Tibial artery (tissue), 4 donors: ENCODE measurements around the gene CSE1L.
"Not testable (repeated sequence)": the region's sequence is repeated elsewhere in the genome, so short reads cannot be mapped to it uniquely, and the experiment has no call there.

Experiments used
- DNase-seq, 2 donors: peaks; one replicate each; pipeline ENCODE4 v3.0.0-alpha.2; 2019
- H3K27ac ChIP-seq, 2 donors: fragments of 200-600 bp; sonication (generic) in 1 of 2; 1 replicate in 1 of 2; 2 replicates in 1 of 2; pipeline ENCODE4 v1.5.1; 2018 to 2019; ENCODE audit warnings: mild to moderate bottlenecking in 1 of 2
- H3K27me3 ChIP-seq, 2 donors: fragments of 200-600 bp; sonication (generic) in 1 of 2; one replicate each; pipeline versions ENCODE4 v1.5.1 to v1.6.0; 2016 to 2019
- H3K36me3 ChIP-seq, 3 donors: fragments of 200-600 bp; sonication (generic) in 2 of 3; one replicate each; pipeline ENCODE4 v1.5.1; 2016 to 2019; ENCODE audit warnings: mild to moderate bottlenecking in 2 of 3
- H3K4me1 ChIP-seq, 4 donors: fragments of 200-600 bp; sonication (generic) in 2 of 4; 1 replicate in 3 of 4; 2 replicates in 1 of 4; pipeline ENCODE4 v1.5.1; 2016 to 2019
- H3K4me3 ChIP-seq, 2 donors: fragments of 200-600 bp; sonication (generic) in 1 of 2; 1 replicate in 1 of 2; 2 replicates in 1 of 2; pipeline ENCODE4 v1.5.1; 2018 to 2019; ENCODE audit warnings: mild to moderate bottlenecking in 2 of 2
- H3K9me3 ChIP-seq, 3 donors: fragments of 200-600 bp; sonication (generic) in 1 of 3; one replicate each; pipeline ENCODE4 v1.5.1; 2016 to 2019
- CTCF ChIP-seq, 2 experiments: fragments of 200-600 bp in 1 of 2; fragments of 450-650 bp in 1 of 2; IDR thresholded peaks; one replicate each; pipeline ENCODE4 v1.5.1; 2017 to 2019; ENCODE audit warnings: antibody characterized with exemption in 2 of 2, mild to moderate bottlenecking in 1 of 2, moderate library complexity in 1 of 2
- intact Hi-C: fragments of 100-400 bp; cut with DNase I; formaldehyde crosslinking; loops from one replicate; pipeline ENCODE4 v1.15.0; 2023; ENCODE audit warnings: low total_unique reads

The CSE1L gene

GRCh38 chr20:49133571-49133970 lies 87.5 kb downstream of the CSE1L start:
- intact Hi-C loops, result loop anchor here (2.0 kb wide), 1 partner anchor 83 kb away; no protein-coding TSS in a partner anchor
- TF ChIP-seq CTCF (IDR thresholded peaks at IDR 0.05), result no peak
- Histone ChIP-seq H3K36me3 (peaks cover 0 to 43% (median 27%) of the 10 kb centered on the region in 3 donors), H3K9me3 (no peaks in the 10 kb centered on the region), H3K4me3 (no peak overlapping the region), H3K4me1 (peaks cover 0 to 5% (median 2%) of the 10 kb centered on the region in 4 donors), H3K27ac (peak overlapping the region in 1 of 2 donors; percentile 23), H3K27me3 (no peaks in the 10 kb centered on the region)
- no peak for DNase-seq

- H3K36me3 ChIP-seq, result peaks cover 0 to 49% (median 27%) of the 10 kb centered on the region in 3 donors
- DNase-seq, H3K27me3 ChIP-seq, intact Hi-C loops, H3K4me3 ChIP-seq, H3K9me3 ChIP-seq, H3K4me1 ChIP-seq, H3K27ac ChIP-seq: not testable (repeated sequence)
These were observed 88.7 kb downstream of the CSE1L start for GRCh38 chr20:49134797-49135196.

- H3K27ac ChIP-seq, result no peak overlapping the region
- no peak for DNase-seq
- H3K36me3 ChIP-seq, result peaks cover 0 to 35% (median 24%) of the 10 kb centered on the region in 3 donors
- no peaks in the 10 kb centered on the region for H3K27me3 ChIP-seq
- intact Hi-C loops, result no loop called here
- TF ChIP-seq CTCF (IDR thresholded peaks at IDR 0.05), result no peak
- no peaks in the 10 kb centered on the region for H3K9me3 ChIP-seq
- peaks cover 0 to 5% (median 2%) of the 10 kb centered on the region in 4 donors for H3K4me1 ChIP-seq
- no peak overlapping the region for H3K4me3 ChIP-seq
These were observed 90.9 kb downstream of the CSE1L start for GRCh38 chr20:49136817-49137571.

GRCh38 chr20:49138431-49138830 lies 92.3 kb downstream of the CSE1L start:
- Histone ChIP-seq H3K9me3 (no peaks in the 10 kb centered on the region), H3K36me3 (peaks cover under 1 to 34% (median 19%) of the 10 kb centered on the region in 3 donors), H3K27ac (no peak overlapping the region), H3K27me3 (no peaks in the 10 kb centered on the region), H3K4me1 (peaks cover 0 to under 1% (median under 1%) of the 10 kb centered on the region in 4 donors), H3K4me3 (no peak overlapping the region)
- DNase-seq, result no peak
- intact Hi-C loops, result no loop called here
- TF ChIP-seq CTCF (IDR thresholded peaks at IDR 0.05), result no peak

- H3K36me3 ChIP-seq, result peaks cover 1 to 23% (median 13%) of the 10 kb centered on the region in 3 donors
- no peak for DNase-seq
- TF ChIP-seq CTCF (IDR thresholded peaks at IDR 0.05), result no peak
- H3K4me1 ChIP-seq, result no peaks in the 10 kb centered on the region
- no peaks in the 10 kb centered on the region for H3K27me3 ChIP-seq
- intact Hi-C loops, result no loop called here
- no peak overlapping the region for H3K27ac ChIP-seq
- H3K4me3 ChIP-seq, result no peak overlapping the region
- H3K9me3 ChIP-seq, result no peaks in the 10 kb centered on the region
These were observed 94.3 kb downstream of the CSE1L start for GRCh38 chr20:49140411-49140810.

- intact Hi-C loops, result no loop called here
- no peak for DNase-seq
- no peak for TF ChIP-seq CTCF (IDR thresholded peaks at IDR 0.05)
- Histone ChIP-seq H3K27ac (no peak overlapping the region), H3K36me3 (peaks cover 0 to 20% (median 13%) of the 10 kb centered on the region in 3 donors), H3K27me3 (no peaks in the 10 kb centered on the region), H3K4me3 (no peak overlapping the region), H3K9me3 (no peaks in the 10 kb centered on the region), H3K4me1 (no peaks in the 10 kb centered on the region)
These were observed 94.7 kb downstream of the CSE1L start for GRCh38 chr20:49140834-49141233.
